GM18498 (cell line): ENCODE results near the gene UGT1A6.

Source experiments
- ATAC-seq: cut with Tn5 transposase; IDR thresholded peaks from one replicate; pipeline ENCODE4 v1.9.1; 2021; ENCODE audit warnings: mild to moderate bottlenecking, moderate library complexity; ENCODE audit not compliant: unreplicated experiment

UGT1A6 gene

DNA sequence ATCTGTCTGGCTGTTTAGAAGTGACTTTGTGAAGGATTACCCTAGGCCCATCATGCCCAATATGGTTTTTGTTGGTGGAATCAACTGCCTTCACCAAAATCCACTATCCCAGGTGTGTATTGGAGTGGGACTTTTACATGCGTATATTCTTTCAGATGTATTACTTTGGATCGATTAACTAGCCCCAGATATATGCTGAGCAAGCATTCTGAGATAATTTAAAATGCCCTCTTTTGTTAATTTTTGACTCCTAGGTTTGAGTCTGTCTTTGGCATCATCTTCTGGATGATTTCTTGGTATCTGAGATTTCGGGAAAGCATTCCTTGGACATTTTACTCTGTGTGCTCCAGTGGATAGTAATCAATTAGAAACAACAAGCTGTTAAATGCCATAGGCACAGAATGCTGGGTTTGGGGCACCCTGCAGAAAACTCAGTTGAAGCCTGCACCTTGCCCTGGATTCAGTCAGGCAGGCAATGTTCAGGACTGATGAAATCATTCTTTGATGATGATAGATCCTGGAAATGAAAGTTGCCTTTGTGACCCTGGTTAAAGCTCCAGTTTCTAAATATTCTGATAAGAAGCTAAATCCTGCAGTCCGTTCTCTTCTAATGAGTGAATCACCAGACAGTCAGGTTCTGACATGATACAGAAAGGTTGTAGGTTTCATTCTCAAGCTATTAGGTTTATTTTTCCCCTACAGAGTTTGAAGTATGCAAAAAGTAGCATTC, 68.5 kb downstream of the UGT1A6 start:
- ATAC-seq = no peak

DNA sequence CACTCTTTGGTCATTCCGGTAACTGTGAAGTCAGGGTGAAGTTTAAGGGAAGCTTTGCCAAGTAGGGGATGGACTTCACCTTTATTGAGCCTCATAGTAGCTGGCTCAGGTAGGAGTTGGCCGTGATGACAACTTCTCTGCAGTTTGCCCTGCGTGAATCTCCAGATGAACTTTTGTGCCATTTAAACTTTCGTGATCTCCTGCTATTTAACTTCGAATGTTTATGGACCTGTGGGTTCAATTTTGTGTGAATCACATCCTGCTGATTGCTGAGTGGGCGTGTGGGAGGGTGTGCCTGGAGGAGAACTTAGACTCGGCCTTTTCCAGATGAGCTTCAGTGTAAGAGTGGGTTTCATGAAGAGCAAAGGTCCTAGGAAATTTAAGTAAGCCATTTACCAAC, 71.6 kb downstream of the UGT1A6 start:
- ATAC-seq = no peak

DNA sequence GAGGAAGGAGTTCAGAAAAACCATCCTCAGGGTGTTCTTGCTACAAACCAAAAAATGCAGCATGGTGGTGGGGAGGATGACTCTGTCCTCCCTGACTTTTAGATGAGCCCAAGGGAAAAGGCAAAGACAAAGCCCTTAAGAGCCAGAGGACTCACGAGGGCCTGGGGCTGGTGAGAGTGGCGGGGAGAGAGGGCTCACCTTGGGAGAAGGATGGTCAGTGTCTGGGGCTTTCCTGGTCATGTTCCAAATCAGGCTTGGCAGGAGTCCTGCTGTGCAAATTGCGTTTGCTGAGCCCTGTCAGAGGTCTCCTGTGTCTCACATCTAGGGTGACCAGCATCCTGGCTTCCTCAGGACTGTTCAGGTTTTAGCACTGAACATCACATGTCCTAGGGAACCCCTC, 72.1 kb downstream of the UGT1A6 start:
- ATAC-seq = no peak

DNA sequence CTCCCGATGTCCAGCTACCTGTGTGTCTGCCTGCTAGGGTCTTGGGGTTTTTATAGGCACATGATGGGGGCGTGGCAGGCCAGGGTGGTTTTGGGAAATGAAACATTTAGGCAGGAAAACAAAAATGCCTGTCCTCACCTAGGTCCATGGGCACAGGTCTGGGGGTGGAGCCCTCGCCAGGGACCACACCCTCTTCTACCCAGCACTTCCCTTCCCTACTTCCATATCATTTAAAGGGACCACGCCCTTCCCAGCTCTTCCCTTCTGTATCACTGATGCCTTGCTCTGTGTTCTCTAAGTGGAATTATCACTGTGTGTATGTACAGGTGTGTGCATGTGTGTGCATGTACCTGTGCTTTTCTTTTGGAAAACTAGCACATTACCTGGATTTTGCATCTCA, 73.7 kb downstream of the UGT1A6 start:
- ATAC-seq = no peak

DNA sequence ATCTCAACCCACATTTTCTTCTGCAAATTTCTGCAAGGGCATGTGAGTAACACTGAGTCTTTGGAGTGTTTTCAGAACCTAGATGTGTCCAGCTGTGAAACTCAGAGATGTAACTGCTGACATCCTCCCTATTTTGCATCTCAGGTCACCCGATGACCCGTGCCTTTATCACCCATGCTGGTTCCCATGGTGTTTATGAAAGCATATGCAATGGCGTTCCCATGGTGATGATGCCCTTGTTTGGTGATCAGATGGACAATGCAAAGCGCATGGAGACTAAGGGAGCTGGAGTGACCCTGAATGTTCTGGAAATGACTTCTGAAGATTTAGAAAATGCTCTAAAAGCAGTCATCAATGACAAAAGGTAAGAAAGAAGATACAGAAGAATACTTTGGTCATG, 75.4 kb downstream of the UGT1A6 start:
- no peak for ATAC-seq

DNA sequence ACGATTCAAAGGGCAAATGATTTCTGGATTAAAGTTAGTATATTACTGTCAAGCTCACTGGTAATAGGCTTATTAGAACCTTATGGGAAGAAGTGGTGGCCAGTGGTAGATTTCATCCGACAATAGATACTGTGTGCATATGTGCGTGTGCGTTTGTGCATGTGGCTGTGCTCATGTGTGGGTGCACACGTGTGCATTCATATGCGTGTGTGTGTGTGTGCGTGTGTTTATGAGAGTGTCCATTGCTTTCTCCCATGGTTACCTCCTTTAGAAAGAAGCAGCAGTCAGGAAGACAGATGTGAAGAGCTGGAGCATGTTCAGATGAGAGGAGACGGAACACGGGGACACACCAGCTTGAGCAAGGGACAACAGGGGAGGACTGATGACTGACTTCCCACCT, 76.6 kb downstream of the UGT1A6 start:
- ATAC-seq = no peak

DNA sequence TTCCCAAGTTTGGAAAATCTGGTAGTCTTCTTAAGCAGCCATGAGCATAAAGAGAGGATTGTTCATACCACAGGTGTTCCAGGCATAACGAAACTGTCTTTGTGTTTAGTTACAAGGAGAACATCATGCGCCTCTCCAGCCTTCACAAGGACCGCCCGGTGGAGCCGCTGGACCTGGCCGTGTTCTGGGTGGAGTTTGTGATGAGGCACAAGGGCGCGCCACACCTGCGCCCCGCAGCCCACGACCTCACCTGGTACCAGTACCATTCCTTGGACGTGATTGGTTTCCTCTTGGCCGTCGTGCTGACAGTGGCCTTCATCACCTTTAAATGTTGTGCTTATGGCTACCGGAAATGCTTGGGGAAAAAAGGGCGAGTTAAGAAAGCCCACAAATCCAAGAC, 79.5 kb downstream of the UGT1A6 start:
- ATAC-seq = no peak

DNA sequence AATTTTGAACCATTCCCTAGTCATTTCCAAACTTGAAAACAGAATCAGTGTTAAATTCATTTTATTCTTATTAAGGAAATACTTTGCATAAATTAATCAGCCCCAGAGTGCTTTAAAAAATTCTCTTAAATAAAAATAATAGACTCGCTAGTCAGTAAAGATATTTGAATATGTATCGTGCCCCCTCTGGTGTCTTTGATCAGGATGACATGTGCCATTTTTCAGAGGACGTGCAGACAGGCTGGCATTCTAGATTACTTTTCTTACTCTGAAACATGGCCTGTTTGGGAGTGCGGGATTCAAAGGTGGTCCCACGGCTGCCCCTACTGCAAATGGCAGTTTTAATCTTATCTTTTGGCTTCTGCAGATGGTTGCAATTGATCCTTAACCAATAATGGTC, 79.9 kb downstream of the UGT1A6 start:
- no peak for ATAC-seq

DNA sequence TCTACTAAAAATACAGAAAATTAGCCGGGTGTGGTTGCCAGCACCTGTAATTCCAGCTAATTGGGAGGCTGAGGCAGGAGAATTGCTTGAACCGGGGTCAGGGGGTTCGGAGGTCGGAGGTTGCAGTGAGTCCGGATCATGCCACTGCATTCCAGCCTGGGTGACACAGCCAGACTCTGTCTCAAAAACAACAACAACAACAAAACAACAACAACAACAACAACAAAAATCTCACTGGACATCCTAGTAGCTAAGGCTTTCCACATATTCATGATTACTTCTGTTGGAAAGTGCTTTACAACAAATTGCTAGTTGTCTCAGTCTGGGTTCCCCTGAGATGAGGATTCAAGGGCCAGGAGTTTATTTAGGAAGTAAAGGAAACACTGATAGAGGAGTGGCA, 81.2 kb downstream of the UGT1A6 start:
- ATAC-seq = no peak

DNA sequence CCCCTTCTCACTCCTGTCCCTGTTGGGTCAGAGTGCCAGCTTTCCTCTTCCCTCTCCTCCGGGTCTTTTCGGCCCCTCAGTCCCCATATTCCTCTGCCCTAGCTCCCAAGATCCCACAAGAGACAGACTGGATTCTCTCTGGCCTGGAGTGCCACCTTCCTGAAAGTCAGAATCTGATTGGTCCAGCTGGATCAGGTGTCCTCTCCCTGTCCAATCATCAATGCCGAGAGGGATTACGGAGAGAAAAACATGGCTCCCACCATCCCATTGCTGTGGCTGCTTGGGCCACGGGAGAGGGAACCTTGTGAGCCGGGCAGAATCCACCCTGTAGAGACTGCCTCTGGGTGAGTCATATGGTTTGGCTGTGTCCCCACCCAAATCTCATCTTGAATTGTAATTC, 82.7 kb downstream of the UGT1A6 start:
- no peak for ATAC-seq

DNA sequence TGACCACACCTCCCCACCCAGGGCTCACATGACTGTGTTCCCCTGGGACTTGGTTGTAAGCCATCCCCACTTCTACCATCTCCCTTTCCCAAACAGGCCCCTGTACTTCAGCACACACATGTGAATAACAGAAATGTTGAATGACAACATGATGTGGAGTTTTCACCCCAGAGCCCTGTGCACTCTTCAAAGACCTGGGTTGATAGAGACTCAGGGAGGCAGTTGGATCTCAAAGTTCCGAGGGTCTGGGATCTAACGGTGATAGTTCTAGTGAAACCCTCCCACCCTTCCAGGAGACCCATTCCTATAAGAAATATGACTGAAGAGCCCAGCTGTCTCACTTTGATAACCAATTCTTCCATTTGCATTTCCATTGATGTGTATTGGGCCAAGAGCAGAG, 85.3 kb downstream of the UGT1A6 start, which contains the start of gene MROH2A:
MROH2A (plus strand) TSS at position 301 of the 400 bp plus-strand sequence. CDS start 1,029 bp downstream, outside the sequence.
- ATAC-seq = no peak

DNA sequence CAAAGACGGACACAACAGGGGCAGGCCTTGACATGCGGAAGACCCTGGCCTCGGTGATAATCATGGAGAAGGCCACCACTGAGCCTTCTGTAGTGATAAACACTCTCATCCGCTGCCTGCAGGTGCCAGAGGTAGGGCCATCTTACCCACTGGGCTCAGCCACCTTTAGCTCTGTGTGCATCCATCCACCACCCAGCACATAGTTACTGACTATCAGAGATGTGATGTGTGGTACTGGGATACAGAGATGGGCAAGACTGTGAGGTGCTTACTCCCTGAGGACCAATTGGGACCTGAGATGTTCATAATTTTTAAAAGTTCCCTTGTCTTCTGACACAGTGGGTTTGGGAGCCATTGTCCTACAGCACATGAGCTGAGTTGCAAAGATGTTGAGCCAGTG, 87.0 kb downstream of the UGT1A6 start:
- ATAC-seq = no peak

DNA sequence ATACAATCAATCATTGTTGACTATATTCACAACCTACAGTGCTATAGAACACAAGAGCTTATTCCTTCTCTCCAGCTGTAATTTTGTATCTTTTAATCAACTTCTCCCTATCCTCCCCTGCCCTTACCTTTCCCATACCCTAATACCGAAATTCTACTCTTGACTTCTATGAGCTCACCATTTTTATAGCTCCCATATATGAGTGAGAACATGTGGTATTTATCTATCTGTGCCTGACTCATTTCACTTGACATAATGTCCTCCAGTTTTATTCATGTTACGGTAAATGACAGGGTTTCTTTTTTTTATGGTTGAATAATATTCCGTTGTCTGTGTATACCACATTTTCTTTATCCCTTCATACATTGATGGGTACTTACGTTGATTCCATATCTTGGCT, 88.1 kb downstream of the UGT1A6 start:
- ATAC-seq = no peak

DNA sequence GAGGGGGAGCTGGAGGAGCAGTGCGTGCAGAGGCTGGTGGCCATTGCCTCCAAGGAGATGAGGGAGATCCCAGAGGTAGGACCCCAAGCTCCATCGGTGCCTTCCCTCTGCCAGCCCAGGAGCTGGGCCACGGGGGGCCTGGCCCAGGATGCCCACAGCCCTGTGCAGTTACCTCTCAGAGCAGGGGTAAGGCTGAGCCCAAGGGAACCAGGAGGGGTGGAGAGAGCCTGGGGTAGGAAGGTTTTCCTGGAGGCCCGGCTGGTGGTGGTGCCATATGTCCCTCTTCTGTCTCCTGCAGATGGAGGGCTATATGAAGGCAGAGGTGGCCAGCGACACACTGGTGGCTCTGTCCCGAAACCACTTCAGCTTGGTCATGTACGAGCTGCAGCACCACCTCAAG, 96.9 kb downstream of the UGT1A6 start:
- no peak for ATAC-seq

DNA sequence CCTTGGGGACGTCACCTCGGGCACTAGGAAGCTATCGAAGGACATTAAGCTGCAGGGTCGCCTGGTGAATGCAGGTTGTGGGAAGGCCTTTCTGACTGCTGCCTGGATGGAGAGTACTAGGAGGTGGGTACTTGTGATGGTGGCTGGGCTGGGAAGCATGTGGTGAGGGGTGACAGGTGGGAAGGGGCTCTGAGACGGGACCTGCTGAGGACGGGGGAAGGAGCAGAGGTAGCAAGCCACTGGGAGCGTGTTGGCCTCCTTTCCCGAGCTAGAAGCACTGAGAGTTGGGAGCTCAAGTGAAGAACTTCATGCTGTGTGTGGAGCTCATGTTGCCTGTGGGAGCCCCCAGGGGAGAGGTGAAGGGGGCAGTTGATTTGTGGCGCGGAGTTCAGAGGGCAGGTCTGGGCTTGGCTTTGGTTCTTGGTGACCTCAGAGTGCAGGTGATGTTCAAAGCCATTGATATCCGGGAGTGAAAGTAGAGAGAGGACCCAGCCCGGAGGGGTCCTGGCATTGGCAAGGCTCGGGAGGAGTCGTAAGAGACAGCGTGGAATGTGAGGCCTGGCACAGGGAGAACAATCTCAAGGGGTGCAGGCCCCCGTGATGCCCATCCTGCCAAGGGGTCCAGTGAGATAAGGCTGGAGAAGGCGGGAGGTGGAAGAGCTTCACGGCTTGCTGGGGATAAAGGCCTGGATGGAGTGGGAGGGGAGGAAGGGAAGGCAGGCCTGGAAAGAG, 98.6 kb downstream of the UGT1A6 start:
- no peak for ATAC-seq

DNA sequence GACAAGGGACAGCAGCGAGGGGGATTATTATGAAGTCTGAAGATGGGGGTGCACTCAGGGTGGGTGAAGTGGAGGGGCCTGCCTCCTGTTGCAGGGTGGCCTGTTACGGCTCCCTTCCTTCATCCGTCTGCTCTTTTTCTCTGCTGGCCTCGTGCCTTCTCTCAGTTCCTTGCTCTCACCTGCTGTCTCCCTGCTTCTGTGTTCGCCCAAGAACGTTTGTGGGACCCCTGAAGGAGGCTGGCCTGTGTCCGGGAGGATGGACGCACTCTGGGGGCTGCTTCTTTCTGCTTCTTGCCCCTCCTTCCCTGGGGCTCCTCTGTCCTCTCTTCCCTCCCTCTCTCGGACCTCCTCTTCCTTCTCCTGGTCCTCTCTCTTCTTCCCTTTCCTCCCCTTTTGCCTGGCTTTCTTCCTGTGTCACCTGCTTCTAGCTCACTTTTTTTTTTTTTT, 99.2 kb downstream of the UGT1A6 start:
- no peak for ATAC-seq

DNA sequence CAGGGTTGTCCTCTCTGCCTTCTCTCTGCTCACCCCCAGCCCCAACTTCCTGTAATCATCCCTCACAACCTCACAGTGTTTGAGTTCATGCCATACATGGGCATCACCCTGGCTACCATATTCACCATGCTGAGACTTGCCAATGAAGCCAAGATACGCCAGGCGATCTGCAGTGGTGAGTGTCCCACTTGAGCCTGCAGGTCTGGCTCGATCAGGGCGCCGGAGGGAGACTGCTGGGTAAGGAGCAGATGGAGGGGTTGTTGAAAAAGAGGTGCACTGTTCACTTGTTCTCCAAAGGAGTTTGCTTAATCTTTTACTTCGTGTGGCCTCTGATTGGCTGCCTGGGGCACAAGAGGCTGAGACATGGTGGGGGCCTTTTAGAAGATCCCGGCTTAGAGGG, 100.0 kb downstream of the UGT1A6 start:
- ATAC-seq = no peak

DNA sequence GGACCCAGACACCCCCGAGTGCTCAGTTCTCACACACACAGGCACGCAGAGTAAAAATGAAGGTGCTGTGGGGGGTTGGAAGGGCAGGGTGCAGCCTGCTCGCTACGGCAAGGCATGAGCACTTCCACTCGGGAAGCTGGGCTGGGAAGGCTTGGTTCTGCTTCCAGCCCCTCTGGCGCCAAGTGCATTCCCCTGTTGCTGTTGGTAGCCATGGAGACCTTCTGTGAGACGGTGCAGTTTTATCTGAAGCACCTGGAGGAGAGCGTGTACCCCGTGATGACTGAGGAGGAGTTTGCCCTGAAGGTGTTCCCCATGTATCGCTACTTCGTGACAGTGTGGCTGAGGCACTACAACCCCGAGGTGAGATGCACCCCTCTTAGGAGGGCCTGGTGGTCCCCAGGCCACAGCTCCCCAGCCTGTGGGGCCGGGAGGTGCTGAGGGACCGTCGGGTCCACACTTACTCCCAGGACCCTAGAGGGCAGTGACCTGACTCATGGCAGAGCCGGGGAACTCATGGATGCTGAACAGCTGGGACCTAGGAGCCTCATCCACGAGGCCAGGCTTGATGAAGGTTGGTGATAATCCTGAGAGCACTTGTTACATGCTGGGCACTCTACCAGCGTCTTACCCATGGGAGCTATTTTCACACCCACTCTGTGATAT, 100.9 kb downstream of the UGT1A6 start:
- no peak for ATAC-seq

DNA sequence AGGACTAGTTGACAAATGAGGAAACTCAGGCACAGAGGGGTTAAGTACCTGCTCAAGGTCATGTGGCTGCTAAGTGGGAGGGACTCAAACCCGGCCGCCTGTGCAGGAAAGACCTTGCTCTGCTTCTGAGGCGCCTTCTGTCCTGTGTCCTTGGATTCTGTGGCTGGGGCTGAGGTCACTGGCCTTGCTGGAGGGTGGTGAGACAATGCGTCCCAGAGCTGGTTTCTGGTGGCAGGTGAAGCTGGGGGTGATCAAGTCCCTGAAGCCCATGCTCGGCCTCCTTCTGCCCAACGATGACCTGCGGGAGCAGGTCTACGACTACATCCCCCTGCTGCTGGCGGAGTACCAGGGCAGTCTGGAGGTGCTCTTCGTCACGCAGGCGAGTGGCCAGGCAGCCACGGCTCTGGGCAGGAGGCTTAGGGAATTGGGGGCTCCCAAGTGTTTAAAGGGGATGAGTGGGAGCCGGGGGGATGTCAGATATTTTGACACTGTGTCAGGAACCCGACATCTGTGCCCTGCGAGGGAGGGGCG, 101.5 kb downstream of the UGT1A6 start:
- no peak for ATAC-seq

DNA sequence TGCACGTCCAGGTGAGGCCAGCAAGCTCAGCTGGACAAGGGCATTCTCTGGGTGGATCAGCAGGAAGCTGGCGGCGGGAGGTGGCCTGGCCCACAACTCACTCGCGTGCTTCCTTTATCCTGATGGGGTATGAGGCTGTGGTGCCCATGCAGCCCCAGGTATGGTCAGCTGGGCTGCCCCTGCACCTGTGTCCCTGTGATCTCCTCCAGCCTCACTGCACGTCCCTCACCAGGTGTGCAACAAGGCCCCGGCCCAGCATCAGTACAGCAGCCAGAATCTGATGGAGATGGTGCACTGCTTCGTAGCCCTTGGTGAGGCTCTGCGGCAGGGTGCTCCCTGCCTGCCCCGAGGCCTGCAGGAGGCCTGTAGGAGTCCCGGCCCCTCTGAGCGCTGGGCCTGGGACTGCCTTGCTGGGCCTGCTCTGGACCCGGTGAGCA, 103.1 kb downstream of the UGT1A6 start:
- ATAC-seq = no peak

DNA sequence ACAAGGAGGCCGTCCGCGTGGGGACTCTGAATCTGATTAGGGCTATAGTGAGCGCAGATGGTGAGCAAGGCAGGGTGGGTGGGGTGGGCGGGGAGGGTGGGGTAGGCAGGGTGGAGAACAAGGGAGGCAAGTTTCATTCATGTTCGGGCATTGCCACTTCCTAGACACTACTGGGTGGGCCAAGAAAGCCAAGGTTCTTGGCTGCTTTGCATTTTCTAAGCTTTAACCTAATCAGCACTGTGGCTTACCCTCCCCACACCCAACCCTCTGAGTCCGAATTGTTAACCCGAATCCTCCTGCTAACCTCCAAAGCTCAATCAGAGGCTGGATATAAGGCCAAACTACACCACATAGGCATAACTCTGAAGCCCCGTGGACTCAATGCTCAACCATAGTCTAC, 103.6 kb downstream of the UGT1A6 start:
- ATAC-seq = no peak
